ENCODE data around the gene LILRB2.
"Not testable (repeated sequence)": the region's sequence is repeated elsewhere in the genome, so short reads cannot be mapped to it uniquely, and the experiment has no call there.

LILRB2 gene

DNA sequence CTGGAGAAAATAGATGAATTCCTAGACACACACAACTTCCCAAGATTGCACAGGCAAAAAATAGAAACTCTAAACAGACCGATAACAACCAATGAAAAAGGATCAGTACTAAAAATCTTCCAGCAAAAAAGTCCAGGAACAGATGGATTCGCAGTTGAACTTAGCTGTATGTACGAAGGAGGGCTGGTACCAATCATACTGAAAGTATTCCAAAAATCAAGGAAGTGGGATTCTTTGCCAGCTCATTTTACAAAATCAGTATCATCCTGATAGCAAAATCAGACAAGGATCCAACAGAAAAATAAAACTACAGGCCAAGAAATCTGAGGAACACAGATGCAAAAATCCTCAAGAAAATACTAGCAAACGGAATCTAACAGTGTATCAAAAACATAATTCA lies 6.5 kb upstream of the LILRB2 start:
- TF ChIP-seq POLR2A (IDR thresholded peaks at IDR 0.05; ENCODE audit: low read depth, low read length) = no peak
- DNase-seq (ENCODE audit: insufficient read length, low spot score) = no peak
- FAIRE-seq = no peak

DNA sequence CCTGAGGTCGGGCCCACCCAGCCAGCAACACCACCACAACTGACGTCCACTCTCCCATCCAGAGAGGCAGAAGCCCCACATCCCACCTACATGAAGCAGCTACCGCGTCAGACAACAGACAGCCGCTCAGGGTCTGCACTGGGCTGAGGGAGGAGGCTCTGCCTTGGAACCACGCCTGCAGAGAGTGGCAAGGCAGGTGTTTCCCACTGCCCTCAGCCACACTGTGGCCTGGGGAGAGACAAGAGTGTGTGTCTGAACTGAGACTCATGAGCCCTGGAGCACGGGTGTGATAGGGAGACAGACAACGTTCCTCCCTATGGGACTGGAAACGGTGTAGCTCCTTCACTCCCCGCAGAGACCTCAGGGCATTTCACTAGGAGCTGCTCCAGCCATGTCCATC lies 5.4 kb upstream of the LILRB2 start:
- DNase-seq (ENCODE audit: insufficient read length, low spot score); FAIRE-seq: not testable (repeated sequence)

DNA sequence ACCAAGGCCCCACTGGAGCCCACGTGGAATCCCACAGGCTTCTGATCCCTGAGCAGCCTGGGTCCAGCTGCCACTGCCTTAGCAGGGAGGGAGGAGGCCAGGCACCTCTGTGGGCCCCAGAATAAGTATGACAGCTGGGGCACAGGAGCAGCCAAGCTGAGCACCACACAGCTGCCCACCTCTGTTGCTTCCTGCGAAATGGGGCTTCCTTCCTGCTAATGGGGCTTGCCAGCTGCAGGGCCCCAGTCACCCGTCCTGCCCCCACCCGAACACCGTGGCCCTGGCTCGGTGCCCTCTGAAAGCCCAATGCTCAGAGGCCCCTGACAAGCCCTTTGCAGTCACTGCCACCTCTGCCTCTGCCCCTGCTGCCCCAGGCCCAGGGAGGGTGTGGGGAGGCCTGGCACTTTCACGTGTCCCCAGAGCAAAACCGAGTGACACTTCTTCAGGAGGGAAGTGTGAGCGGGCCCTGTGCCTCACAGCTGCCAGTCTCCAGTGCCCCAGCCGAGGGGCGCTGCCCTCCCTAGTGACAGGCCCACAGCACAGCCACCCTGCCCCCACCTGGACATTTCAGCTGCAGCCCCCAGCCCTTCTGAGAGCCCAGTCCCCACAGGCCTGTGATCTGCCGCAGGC lies 4.6 kb upstream of the LILRB2 start:
- not testable (repeated sequence) for FAIRE-seq; DNase-seq (ENCODE audit: insufficient read length, low spot score)

- FAIRE-seq (no peak), DNase-seq (ENCODE audit: insufficient read length, low spot score) (no peak)
- TF ChIP-seq POLR2A (IDR thresholded peaks at IDR 0.05; ENCODE audit: low read depth, low read length) = no peak
Observed at GRCh38 chr19:54282686-54283470, 2.0 kb upstream of the LILRB2 start.

DNA sequence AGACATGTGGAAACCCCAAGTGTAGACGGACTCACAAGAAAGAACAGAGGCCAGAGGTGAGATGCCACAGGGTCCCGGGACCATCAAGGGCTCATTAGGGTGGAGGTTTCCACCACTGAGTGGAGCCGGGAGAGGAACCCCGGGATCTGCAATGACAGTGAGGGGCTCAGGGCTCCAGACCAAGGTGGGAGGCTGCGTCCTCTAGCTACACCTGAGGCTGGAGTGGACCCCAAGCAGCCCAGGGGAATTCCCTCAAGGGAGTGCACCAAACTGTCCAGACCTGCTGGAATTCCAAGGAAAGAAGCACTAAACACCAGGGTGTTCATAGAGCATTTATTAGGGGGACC lies 792 bp upstream of the LILRB2 start:
- DNase-seq (ENCODE audit: insufficient read length, low spot score); FAIRE-seq: not testable (repeated sequence)

DNA sequence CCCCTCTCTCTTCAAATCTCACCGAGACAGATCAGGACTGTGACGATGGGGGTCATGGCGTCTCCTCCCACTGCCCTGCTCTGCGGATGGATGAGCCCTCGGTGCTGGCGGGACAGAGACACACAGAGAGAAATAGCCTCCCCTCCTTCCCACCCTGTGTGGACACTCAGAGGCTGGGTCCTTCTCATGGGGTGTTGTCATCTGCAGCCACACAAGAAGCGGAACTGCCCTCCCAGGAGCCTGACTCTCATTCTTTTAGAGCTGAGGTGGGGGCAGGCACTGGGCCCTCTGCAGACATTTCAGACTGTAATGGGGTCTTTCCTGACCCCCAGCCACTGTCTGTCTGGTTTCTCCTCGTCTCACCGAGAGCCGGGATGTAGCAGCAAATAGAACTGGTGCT lies 469 bp downstream of the LILRB2 start:
- not testable (repeated sequence) for DNase-seq (ENCODE audit: insufficient read length, low spot score); FAIRE-seq

- not testable (repeated sequence) for FAIRE-seq; DNase-seq (ENCODE audit: insufficient read length, low spot score)
Observed at GRCh38 chr19:54280025-54280424, 885 bp downstream of the LILRB2 start.

GRCh38 chr19:54279406-54279962 lies 1.4 kb downstream of the LILRB2 start:
- TF ChIP-seq POLR2A (IDR thresholded peaks at IDR 0.05; ENCODE audit: low read depth, low read length) = no peak
- no peak for DNase-seq (ENCODE audit: insufficient read length, low spot score)
- FAIRE-seq = no peak

- not testable (repeated sequence) for FAIRE-seq; DNase-seq (ENCODE audit: insufficient read length, low spot score)
Observed at GRCh38 chr19:54278571-54279195, 2.2 kb downstream of the LILRB2 start.

DNA sequence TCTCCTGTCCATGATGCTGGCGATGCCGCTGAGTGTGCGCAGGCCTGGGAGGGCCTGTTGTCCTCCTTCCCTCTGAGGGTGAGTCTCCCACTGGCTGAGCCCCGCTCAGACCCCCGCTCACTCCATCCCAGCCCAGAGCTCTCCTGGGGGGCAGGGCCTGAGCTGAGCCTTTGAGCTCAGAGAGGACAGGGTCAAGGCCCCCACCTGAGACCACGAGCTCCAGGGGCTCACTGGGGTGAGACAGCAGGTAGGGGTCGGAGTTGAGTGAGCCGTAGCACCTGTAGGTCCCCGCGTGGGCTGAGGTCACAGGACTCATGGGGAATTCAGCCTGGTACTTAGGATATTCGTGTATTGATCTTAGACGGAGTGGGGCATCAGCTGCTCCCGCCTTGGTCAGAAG lies 2.9 kb downstream of the LILRB2 start:
- not testable (repeated sequence) for FAIRE-seq; DNase-seq (ENCODE audit: insufficient read length, low spot score)

- not testable (repeated sequence) for FAIRE-seq; DNase-seq (ENCODE audit: insufficient read length, low spot score)
Observed at GRCh38 chr19:54277111-54277615, 3.7 kb downstream of the LILRB2 start.

DNA sequence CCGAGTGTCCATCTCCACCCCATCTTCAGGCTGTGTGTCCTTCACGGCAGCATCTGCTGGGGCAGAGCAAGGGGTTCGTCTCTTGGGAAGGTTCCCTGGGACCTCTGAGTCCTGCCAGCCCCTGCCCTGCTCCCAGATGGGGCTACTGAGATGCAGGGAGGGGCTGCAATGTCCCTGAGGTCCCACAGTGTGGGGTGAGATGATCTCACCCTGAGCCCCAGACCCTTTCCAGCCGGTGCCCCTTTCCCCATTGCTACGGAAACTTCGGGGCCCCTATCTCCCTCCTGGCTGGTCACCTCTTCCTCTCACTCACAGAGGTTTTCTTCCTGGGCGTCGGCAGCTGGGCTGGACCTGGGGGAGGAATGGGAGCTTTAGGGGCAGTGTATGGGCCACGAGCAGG lies 5.0 kb downstream of the LILRB2 start:
- FAIRE-seq = no peak
- TF ChIP-seq POLR2A (IDR thresholded peaks at IDR 0.05; ENCODE audit: low read depth, low read length) = no peak
- DNase-seq (ENCODE audit: insufficient read length, low spot score) = no peak

GRCh38 chr19:54274516-54274915 lies 6.4 kb downstream of the LILRB2 start:
- not testable (repeated sequence) for FAIRE-seq; DNase-seq (ENCODE audit: insufficient read length, low spot score)

- DNase-seq (ENCODE audit: insufficient read length, low spot score) (no peak), FAIRE-seq (no peak)
- no peak for TF ChIP-seq POLR2A (IDR thresholded peaks at IDR 0.05; ENCODE audit: low read depth, low read length)
Observed at GRCh38 chr19:54273821-54274220, 7.1 kb downstream of the LILRB2 start.

- FAIRE-seq; DNase-seq (ENCODE audit: insufficient read length, low spot score): not testable (repeated sequence)
Observed at GRCh38 chr19:54272181-54272580, 8.7 kb downstream of the LILRB2 start.

- not testable (repeated sequence) for DNase-seq (ENCODE audit: insufficient read length, low spot score); FAIRE-seq
Observed at GRCh38 chr19:54271587-54271986, 9.3 kb downstream of the LILRB2 start.

Measured in H54 (cell line).